Activated T-helper 1 cell treated with Interleukin-2 at 50 U/mL for 16 hours (primary cell): ENCODE results near the gene TMEM37.

ENCODE experiments used
- DNase-seq: peaks from one replicate; pipeline ENCODE4 v3.0.0-alpha.2; 2020; ENCODE audit warnings: low read depth

Gene TMEM37

GRCh38 chr2:119419065-119419464 is 12.6 kb upstream of the TMEM37 start:
- DNase-seq = no peak

- DNase-seq = no peak
These were observed 11.7 kb upstream of the TMEM37 start for GRCh38 chr2:119419803-119420508.

DNA sequence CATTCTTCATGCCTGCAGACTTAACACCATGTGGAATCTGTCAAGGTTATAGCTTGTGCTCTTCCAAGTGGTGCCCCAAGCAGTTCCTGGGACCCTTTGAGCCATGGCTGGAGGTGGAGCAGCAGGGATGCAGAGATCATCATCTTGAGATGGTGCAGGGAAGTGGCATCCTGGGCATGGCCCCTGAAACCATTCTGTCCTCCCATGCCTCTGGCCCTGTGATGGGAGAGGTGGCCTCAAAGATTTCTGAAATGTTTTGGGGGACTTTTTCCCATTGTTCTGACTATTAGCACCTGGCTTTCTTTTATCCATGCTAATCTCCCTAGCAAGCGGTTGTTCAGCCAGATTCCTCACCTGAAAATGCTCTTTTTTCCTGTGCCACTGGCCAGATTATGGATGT is 10.3 kb upstream of the TMEM37 start:
- DNase-seq = no peak

DNA sequence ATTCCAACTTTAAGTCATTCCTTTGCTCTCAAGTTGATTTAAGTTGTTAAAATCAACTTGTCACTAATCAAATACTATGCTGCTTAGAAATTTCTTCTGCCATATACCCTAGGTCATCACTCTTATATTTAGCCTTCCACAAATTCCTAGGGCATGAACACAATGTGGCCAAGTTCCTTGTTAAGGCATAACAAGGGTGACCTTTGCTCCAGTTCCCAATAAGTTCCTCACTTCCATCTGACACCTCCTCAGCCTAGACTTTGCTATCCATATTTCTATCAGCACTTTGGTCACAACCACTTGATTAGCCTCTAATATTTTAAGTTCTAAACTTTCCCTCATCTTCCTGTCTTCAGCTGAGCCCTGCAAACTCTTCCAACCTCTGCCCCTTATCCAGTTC is 9.9 kb upstream of the TMEM37 start:
- no peak for DNase-seq

DNA sequence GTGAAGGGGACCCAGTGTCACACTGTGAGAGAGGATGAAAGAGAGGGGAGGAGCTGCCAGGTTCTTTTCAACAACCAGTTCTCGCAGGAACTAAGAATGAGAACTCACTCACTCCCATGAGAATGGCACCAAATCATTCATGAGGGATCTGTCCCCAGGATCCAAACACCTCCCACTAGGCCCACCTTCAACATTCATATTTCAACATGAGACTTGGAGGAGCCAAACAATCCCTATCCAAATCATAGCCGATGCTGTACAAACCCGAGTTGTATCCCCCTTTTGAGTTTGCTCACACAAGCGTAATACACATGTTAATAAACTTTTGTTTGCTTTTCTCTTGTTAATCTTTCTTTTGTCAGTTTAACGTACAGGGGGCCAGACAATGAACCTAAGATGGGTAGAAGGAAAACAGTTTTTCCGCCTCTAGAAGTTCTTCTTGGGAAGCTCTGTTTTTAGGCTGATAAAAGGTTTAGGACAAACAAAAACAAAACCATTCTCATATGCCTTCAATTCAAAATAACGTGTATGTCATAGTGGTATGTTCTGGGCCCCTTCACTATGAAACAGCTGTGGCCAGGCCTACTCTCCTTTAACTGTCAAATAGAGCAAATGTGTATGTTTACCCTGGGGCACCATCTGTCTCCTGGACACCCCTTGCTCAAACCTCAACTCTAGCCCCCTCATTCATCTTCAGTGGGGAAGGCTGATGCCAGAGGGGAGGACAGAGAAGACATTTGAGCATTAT is 9.1 kb upstream of the TMEM37 start:
- no peak for DNase-seq

- DNase-seq = no peak
These were observed 8.6 kb upstream of the TMEM37 start for GRCh38 chr2:119423108-119423444.

GRCh38 chr2:119423811-119424210 is 7.8 kb upstream of the TMEM37 start:
- no peak for DNase-seq

DNA sequence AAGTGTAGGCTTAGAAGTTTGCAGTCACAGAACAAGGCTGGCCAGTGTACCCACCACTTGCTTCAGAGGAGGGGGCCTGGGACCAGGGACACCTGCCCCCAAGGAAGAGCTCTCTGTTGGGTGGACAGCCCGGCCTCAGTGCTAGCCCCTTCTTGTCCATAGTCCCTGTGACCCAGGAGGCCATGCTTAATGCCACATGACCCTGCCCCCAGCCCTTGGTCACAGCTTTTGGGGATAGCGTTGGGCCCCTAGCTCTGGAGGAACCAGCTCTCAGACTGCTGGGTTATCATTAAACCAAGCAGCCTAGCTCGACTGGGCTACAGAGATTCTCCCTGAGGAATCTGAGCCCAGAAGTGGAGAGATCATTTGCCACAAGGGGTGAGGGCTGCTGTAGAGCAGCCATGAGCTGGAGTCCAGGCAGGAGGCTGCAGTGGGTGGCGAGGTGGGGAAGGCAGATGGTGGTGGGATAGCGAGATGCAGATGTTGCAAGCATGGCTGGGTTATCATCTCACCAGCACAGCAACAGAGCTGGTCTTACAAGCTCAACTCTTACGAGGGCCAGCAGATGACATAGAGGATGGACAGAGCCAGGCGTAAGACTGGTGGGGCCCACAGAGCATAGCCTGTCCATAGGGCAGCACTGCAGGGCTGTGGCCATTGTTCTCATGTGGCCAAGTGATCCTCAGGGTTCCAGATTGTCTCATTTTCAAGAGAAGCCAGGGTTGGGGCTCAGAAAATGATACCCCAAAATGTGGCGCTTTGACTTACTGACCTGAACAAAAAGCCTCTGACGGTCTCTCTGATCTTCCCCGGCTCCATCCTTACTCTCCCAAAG is 7.2 kb upstream of the TMEM37 start:
- DNase-seq = no peak

DNA sequence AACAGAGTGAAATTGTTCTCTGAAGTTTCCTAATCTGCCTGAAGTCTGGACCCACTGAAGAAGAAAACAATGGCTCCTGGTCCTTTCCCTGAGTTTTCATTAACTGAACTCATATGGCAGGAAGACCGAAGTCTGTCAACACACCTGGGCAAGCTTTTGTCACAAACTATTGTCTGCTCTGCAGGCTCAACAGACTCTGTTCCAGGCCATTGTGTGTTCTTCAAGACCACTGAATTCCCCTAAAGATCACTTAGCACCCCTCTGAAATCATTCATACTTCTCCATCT is 6.6 kb upstream of the TMEM37 start:
- no peak for DNase-seq

- DNase-seq = no peak
These were observed 5.8 kb upstream of the TMEM37 start for GRCh38 chr2:119425620-119426395.

GRCh38 chr2:119426396-119426675 is 5.3 kb upstream of the TMEM37 start:
- no peak for DNase-seq

- no peak for DNase-seq
These were observed 4.8 kb upstream of the TMEM37 start for GRCh38 chr2:119426801-119427395.

- no peak for DNase-seq
These were observed 3.9 kb upstream of the TMEM37 start for GRCh38 chr2:119427756-119428155.

DNA sequence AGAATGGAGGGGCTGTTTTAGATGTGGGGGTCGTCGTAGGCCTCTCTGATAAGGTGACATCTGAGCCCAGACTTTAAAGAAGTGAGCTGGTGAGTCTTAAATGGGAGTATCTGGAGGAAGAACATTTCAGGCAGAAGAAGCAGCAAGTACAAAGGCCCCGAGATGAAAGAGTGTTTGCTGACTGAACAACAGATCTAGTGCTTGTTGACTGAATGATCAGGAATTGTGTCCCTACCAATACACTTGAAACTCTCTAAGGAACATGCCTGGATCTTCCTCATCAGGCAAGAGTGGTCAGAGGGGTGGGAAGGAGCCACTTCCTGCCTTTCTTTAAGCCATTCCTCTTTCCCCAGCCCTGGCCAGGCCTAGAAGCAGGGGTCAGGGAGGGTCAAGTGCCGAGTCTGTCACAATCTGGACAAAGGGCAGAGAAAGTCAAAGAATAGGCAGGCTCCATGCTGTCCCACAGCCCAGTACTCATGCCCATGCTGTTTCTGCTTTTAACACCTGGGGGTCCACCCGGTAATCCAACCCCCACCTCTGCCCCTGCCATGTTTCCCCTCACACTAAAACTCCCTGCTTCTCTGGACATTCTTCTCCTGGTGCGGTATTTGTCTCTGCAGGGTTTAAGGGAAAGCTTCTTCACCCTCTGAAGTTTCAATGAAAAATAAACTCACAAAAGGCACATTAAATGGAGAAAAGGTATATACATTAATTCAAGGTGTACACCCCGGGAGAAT is 3.0 kb upstream of the TMEM37 start:
- no peak for DNase-seq

- no peak for DNase-seq
These were observed 2.3 kb upstream of the TMEM37 start for GRCh38 chr2:119429225-119429981.

DNA sequence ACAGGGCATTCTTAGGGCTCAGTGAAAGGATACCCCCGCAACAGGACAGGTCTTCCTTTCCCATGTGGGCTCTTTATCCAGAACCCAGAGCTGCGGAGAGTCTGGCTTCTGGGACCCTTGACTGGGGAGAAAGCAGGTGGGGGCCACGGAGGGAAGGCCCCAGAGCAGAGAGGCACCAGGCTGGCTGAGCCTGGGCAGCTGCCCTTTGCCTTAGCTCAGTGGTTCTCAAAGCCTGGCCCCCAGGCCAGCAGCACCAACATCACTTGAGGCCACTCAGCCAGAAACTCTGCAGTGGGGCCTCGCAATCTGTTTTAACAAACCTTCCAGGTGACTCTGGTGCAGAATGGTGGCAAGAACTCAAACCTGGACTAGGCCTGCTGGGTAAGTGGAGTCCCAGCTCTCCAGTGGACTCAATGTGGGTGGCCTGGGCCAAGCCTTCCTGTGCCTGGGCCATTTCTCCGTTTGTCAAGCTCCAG is 1.6 kb upstream of the TMEM37 start:
- no peak for DNase-seq

- DNase-seq = no peak
These were observed 559 bp downstream of the TMEM37 start for GRCh38 chr2:119431976-119432850.

GRCh38 chr2:119432851-119433522 is 1.3 kb downstream of the TMEM37 start:
- no peak for DNase-seq
